Right hindlimb (tissue), 1 donor: ENCODE measurements around the gene USP11.

ENCODE experiments used
- DNase-seq: peaks from one replicate; pipeline ENCODE4 v3.0.0-alpha.2; 2018

USP11 gene

GRCh38 chrX:47232803-47233332, at the start of gene USP11:
Gene USP11 (plus strand): TSS chrX:47233009. CDS start chrX:47233044, 35 bp downstream.
- peak; percentile 82 for DNase-seq

GRCh38 chrX:47184486-47184885, 48.3 kb upstream of the USP11 start:
- DNase-seq = no peak

GRCh38 chrX:47185241-47185640, 47.6 kb upstream of the USP11 start:
- no peak for DNase-seq

- DNase-seq = no peak
Measured at GRCh38 chrX:47186096-47186740, 46.6 kb upstream of the USP11 start.

- DNase-seq = no peak
Measured at GRCh38 chrX:47187106-47187677, 45.6 kb upstream of the USP11 start.

- no peak for DNase-seq
Measured at GRCh38 chrX:47189906-47190305, 42.9 kb upstream of the USP11 start.

GRCh38 chrX:47190445-47191269, 42.2 kb upstream of the USP11 start:
- peak; percentile 92 for DNase-seq

- DNase-seq = no peak
Measured at GRCh38 chrX:47191331-47191730, 41.5 kb upstream of the USP11 start.

- no peak for DNase-seq
Measured at GRCh38 chrX:47191806-47192401, 40.9 kb upstream of the USP11 start.

GRCh38 chrX:47193475-47194193, 39.2 kb upstream of the USP11 start, which contains the start of gene UBA1:
Gene UBA1 (plus strand): TSS chrX:47193829. CDS start chrX:47198803, 4,974 bp downstream.
- peak; percentile 94 for DNase-seq

GRCh38 chrX:47194194-47194787, 38.5 kb upstream of the USP11 start:
- DNase-seq = no peak

GRCh38 chrX:47196098-47196497, 36.7 kb upstream of the USP11 start:
- no peak for DNase-seq

- no peak for DNase-seq
Measured at GRCh38 chrX:47197526-47197925, 35.3 kb upstream of the USP11 start.

GRCh38 chrX:47198026-47198686, 34.7 kb upstream of the USP11 start:
- DNase-seq = no peak

- no peak for DNase-seq
Measured at GRCh38 chrX:47198687-47199080, 34.1 kb upstream of the USP11 start.

- no peak for DNase-seq
Measured at GRCh38 chrX:47199286-47199685, 33.5 kb upstream of the USP11 start.

GRCh38 chrX:47200385-47201150, 32.2 kb upstream of the USP11 start:
- DNase-seq = peak; percentile 31

GRCh38 chrX:47201345-47201944, 31.4 kb upstream of the USP11 start:
- DNase-seq = no peak

GRCh38 chrX:47202316-47202715, 30.5 kb upstream of the USP11 start:
- no peak for DNase-seq

GRCh38 chrX:47202877-47203276, 29.9 kb upstream of the USP11 start:
- DNase-seq = no peak
